HG03558 (cell line): Measurements from ENCODE around the gene CHAF1A.

Experiments used
- ATAC-seq: cut with Tn5 transposase; IDR thresholded peaks from one replicate; pipeline ENCODE4 v1.9.1; 2021; ENCODE audit warnings: moderate number of reproducible peaks; ENCODE audit not compliant: unreplicated experiment; ENCODE audit errors: extremely low read depth

CHAF1A gene

GRCh38 chr19:4474514-4475022 lies 72.1 kb downstream of the CHAF1A start:
- ATAC-seq, result no peak

- ATAC-seq, result no peak
Measured at GRCh38 chr19:4477034-4477801, 74.8 kb downstream of the CHAF1A start.

- ATAC-seq, result no peak
Measured at GRCh38 chr19:4482721-4483364, 80.4 kb downstream of the CHAF1A start.

- ATAC-seq, result no peak
Measured at GRCh38 chr19:4483385-4483784, 80.9 kb downstream of the CHAF1A start.

GRCh38 chr19:4487572-4487971 lies 85.1 kb downstream of the CHAF1A start:
- no peak for ATAC-seq

- ATAC-seq, result no peak
Measured at GRCh38 chr19:4488496-4488895, 86.1 kb downstream of the CHAF1A start.

GRCh38 chr19:4491446-4491845 lies 89.0 kb downstream of the CHAF1A start:
- no peak for ATAC-seq

- ATAC-seq, result no peak
Measured at GRCh38 chr19:4492337-4493103, 90.1 kb downstream of the CHAF1A start.
